ENCODE results near the gene SPOP.
"Not testable (repeated sequence)": the region's sequence is repeated elsewhere in the genome, so short reads cannot be mapped to it uniquely, and the experiment has no call there.

SPOP gene

GRCh38 chr17:49677933-49678847 lies at the start of gene SPOP:
SPOP (minus strand) TSS chr17:49678097; CDS start chr17:49622810, 55,287 bp downstream.
- H3K36me3 ChIP-seq (ENCODE audit: control insufficient read depth, low read depth, low read length) = peaks cover 14% of the 10 kb centered on the region
- no peaks in the 10 kb centered on the region for H3K9me3 ChIP-seq (ENCODE audit: control insufficient read depth, low read depth, low read length)
- peaks cover 11% of the 10 kb centered on the region for H3K4me1 ChIP-seq (ENCODE audit: control insufficient read depth, low read depth, low read length)
- H3K27ac ChIP-seq (ENCODE audit: low read length) = peak within 1 kb of the TSS; percentile 94
- peak within 1 kb of the TSS; percentile 94 for H3K9ac ChIP-seq (ENCODE audit: low read length)
- peaks cover 4% of the 10 kb centered on the region for H3K27me3 ChIP-seq (ENCODE audit: control insufficient read depth, insufficient read depth, low read length)
- peak within 1 kb of the TSS; percentile 98 for H3K4me3 ChIP-seq (ENCODE audit: low read length)

GRCh38 chr17:49727380-49727779 lies 49.5 kb upstream of the SPOP start:
- no peak overlapping the region for H3K4me3 ChIP-seq (ENCODE audit: low read length)
- H3K9me3 ChIP-seq (ENCODE audit: control insufficient read depth, low read depth, low read length) = no peaks in the 10 kb centered on the region
- H3K4me1 ChIP-seq (ENCODE audit: control insufficient read depth, low read depth, low read length) = no peaks in the 10 kb centered on the region
- H3K36me3 ChIP-seq (ENCODE audit: control insufficient read depth, low read depth, low read length) = peaks cover 7% of the 10 kb centered on the region
- H3K27me3 ChIP-seq (ENCODE audit: control insufficient read depth, insufficient read depth, low read length) = no peaks in the 10 kb centered on the region
- no peak overlapping the region for H3K27ac ChIP-seq (ENCODE audit: low read length)
- H3K9ac ChIP-seq (ENCODE audit: low read length) = no peak overlapping the region

- Histone ChIP-seq H3K36me3 (ENCODE audit: control insufficient read depth, low read depth, low read length) (peaks cover 13% of the 10 kb centered on the region), H3K27ac (ENCODE audit: low read length) (no peak overlapping the region), H3K9me3 (ENCODE audit: control insufficient read depth, low read depth, low read length) (no peaks in the 10 kb centered on the region), H3K9ac (ENCODE audit: low read length) (no peak overlapping the region), H3K4me3 (ENCODE audit: low read length) (no peak overlapping the region), H3K4me1 (ENCODE audit: control insufficient read depth, low read depth, low read length) (no peaks in the 10 kb centered on the region), H3K27me3 (ENCODE audit: control insufficient read depth, insufficient read depth, low read length) (no peaks in the 10 kb centered on the region)
Measured at GRCh38 chr17:49725452-49726130, 47.7 kb upstream of the SPOP start.

- H3K9ac ChIP-seq (ENCODE audit: low read length); H3K9me3 ChIP-seq (ENCODE audit: control insufficient read depth, low read depth, low read length); H3K4me1 ChIP-seq (ENCODE audit: control insufficient read depth, low read depth, low read length); H3K27ac ChIP-seq (ENCODE audit: low read length); H3K27me3 ChIP-seq (ENCODE audit: control insufficient read depth, insufficient read depth, low read length); H3K4me3 ChIP-seq (ENCODE audit: low read length): not testable (repeated sequence)
- H3K36me3 ChIP-seq (ENCODE audit: control insufficient read depth, low read depth, low read length) = peaks cover 24% of the 10 kb centered on the region
Measured at GRCh38 chr17:49724552-49724951, 46.7 kb upstream of the SPOP start.

- H3K4me3 ChIP-seq (ENCODE audit: low read length) = no peak overlapping the region
- H3K27me3 ChIP-seq (ENCODE audit: control insufficient read depth, insufficient read depth, low read length) = no peaks in the 10 kb centered on the region
- no peak overlapping the region for H3K9ac ChIP-seq (ENCODE audit: low read length)
- no peak overlapping the region for H3K27ac ChIP-seq (ENCODE audit: low read length)
- peaks cover 27% of the 10 kb centered on the region for H3K36me3 ChIP-seq (ENCODE audit: control insufficient read depth, low read depth, low read length)
- H3K9me3 ChIP-seq (ENCODE audit: control insufficient read depth, low read depth, low read length) = no peaks in the 10 kb centered on the region
- no peaks in the 10 kb centered on the region for H3K4me1 ChIP-seq (ENCODE audit: control insufficient read depth, low read depth, low read length)
Measured at GRCh38 chr17:49723423-49723822, 45.5 kb upstream of the SPOP start.

- no peak overlapping the region for H3K27ac ChIP-seq (ENCODE audit: low read length)
- H3K9me3 ChIP-seq (ENCODE audit: control insufficient read depth, low read depth, low read length) = no peaks in the 10 kb centered on the region
- peaks cover 38% of the 10 kb centered on the region for H3K36me3 ChIP-seq (ENCODE audit: control insufficient read depth, low read depth, low read length)
- H3K27me3 ChIP-seq (ENCODE audit: control insufficient read depth, insufficient read depth, low read length) = no peaks in the 10 kb centered on the region
- H3K4me1 ChIP-seq (ENCODE audit: control insufficient read depth, low read depth, low read length) = no peaks in the 10 kb centered on the region
- no peak overlapping the region for H3K4me3 ChIP-seq (ENCODE audit: low read length)
- H3K9ac ChIP-seq (ENCODE audit: low read length) = no peak overlapping the region
Measured at GRCh38 chr17:49722066-49722465, 44.2 kb upstream of the SPOP start.

GRCh38 chr17:49717371-49717861 lies 39.5 kb upstream of the SPOP start:
- H3K36me3 ChIP-seq (ENCODE audit: control insufficient read depth, low read depth, low read length) = peaks cover 67% of the 10 kb centered on the region
- no peak overlapping the region for H3K27ac ChIP-seq (ENCODE audit: low read length)
- no peaks in the 10 kb centered on the region for H3K4me1 ChIP-seq (ENCODE audit: control insufficient read depth, low read depth, low read length)

GRCh38 chr17:49716668-49717364 lies 38.9 kb upstream of the SPOP start:
- H3K9me3 ChIP-seq (ENCODE audit: control insufficient read depth, low read depth, low read length) = no peaks in the 10 kb centered on the region
- no peak overlapping the region for H3K9ac ChIP-seq (ENCODE audit: low read length)
- H3K4me3 ChIP-seq (ENCODE audit: low read length) = no peak overlapping the region
- no peaks in the 10 kb centered on the region for H3K27me3 ChIP-seq (ENCODE audit: control insufficient read depth, insufficient read depth, low read length)
- no peak overlapping the region for H3K27ac ChIP-seq (ENCODE audit: low read length)
- H3K36me3 ChIP-seq (ENCODE audit: control insufficient read depth, low read depth, low read length) = peaks cover 65% of the 10 kb centered on the region
- no peaks in the 10 kb centered on the region for H3K4me1 ChIP-seq (ENCODE audit: control insufficient read depth, low read depth, low read length)

More at GRCh38 chr17:49717371-49717861, 39.5 kb upstream of the SPOP start:
- no peak overlapping the region for H3K4me3 ChIP-seq (ENCODE audit: low read length)
- H3K9ac ChIP-seq (ENCODE audit: low read length) = no peak overlapping the region
- no peaks in the 10 kb centered on the region for H3K27me3 ChIP-seq (ENCODE audit: control insufficient read depth, insufficient read depth, low read length)
- H3K9me3 ChIP-seq (ENCODE audit: control insufficient read depth, low read depth, low read length) = no peaks in the 10 kb centered on the region

- no peaks in the 10 kb centered on the region for H3K4me1 ChIP-seq (ENCODE audit: control insufficient read depth, low read depth, low read length)
- H3K4me3 ChIP-seq (ENCODE audit: low read length) = no peak overlapping the region
- no peaks in the 10 kb centered on the region for H3K9me3 ChIP-seq (ENCODE audit: control insufficient read depth, low read depth, low read length)
- H3K36me3 ChIP-seq (ENCODE audit: control insufficient read depth, low read depth, low read length) = peaks cover 63% of the 10 kb centered on the region
- no peak overlapping the region for H3K9ac ChIP-seq (ENCODE audit: low read length)
- H3K27me3 ChIP-seq (ENCODE audit: control insufficient read depth, insufficient read depth, low read length) = no peaks in the 10 kb centered on the region
- H3K27ac ChIP-seq (ENCODE audit: low read length) = no peak overlapping the region
Measured at GRCh38 chr17:49715717-49716279, 37.9 kb upstream of the SPOP start.

- Histone ChIP-seq H3K4me1 (ENCODE audit: control insufficient read depth, low read depth, low read length) (no peaks in the 10 kb centered on the region), H3K27me3 (ENCODE audit: control insufficient read depth, insufficient read depth, low read length) (no peaks in the 10 kb centered on the region), H3K9me3 (ENCODE audit: control insufficient read depth, low read depth, low read length) (no peaks in the 10 kb centered on the region), H3K27ac (ENCODE audit: low read length) (no peak overlapping the region), H3K9ac (ENCODE audit: low read length) (no peak overlapping the region), H3K4me3 (ENCODE audit: low read length) (no peak overlapping the region), H3K36me3 (ENCODE audit: control insufficient read depth, low read depth, low read length) (peaks cover 60% of the 10 kb centered on the region)
Measured at GRCh38 chr17:49715216-49715615, 37.3 kb upstream of the SPOP start.

Data from iPS-18a (cell line).